Measurements from ENCODE around the gene HS2ST1.

The HS2ST1 gene

GRCh38 chr1:87144316-87144895 lies 230.0 kb downstream of the HS2ST1 start:
- DNase-seq = no peak

DNA sequence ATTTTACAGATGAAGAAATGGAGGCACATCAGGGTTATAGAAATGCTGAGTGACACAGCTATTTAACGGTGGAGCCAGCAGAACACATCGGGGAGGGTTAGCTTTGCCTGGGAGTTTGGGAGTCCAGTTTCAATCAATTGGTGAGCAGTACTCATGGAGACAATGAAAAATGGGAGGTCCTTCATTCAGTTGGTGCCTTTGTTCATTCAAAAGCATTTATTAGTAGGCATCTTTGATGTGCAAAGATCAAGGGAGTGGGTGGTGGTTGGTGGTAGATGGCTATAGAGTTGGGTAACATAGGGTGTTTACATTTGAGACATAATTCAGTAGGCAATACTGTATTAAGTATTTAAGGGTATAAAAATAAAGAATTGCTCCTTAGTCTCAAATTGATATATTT lies 230.5 kb downstream of the HS2ST1 start:
- DNase-seq = no peak

DNA sequence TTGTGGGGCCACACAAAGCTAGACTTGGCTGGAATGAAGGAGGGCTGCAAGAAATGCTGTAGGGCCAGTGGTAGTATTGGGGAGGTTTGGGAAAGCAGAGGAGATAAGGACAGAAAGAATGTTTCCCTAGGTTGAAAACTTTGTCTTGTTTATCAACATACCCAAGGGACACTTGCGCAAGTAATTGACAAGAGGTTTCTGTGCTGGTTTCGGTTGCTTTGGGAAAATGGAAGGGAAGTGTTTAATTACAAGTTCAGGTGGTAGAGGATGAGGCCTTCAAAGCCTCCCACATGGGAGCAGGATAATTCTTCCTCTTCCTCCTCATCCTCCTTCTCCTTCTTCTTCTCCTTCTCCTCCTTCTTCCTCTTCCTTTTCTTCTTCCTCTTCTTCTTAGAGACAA lies 232.1 kb downstream of the HS2ST1 start:
- no peak for DNase-seq

- no peak for DNase-seq
Observed at GRCh38 chr1:87146986-87147385, 232.6 kb downstream of the HS2ST1 start.

DNA sequence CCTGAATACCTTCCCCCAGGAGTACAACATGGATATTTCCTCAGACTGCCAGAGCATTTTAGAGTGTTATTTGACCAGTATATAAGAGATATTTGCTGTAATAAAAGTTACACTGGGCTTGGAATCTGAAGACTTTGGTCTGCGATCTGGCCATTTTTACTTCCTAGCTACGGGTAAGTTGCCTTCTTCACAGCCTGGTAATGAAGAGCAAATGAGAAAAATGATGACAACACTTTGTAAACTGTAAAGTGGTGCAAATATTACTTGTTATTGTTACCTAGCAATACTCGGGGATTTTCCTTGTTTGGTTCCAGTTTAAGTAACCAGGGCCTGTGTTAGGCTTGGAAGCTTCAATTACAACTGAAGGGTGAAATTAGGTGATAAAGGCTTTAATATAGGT lies 233.4 kb downstream of the HS2ST1 start:
- DNase-seq = no peak

GRCh38 chr1:87148661-87149060 lies 234.2 kb downstream of the HS2ST1 start:
- no peak for DNase-seq

GRCh38 chr1:87149241-87150041 lies 235.0 kb downstream of the HS2ST1 start:
- DNase-seq = no peak

GRCh38 chr1:87150143-87150542 lies 235.7 kb downstream of the HS2ST1 start:
- no peak for DNase-seq

DNA sequence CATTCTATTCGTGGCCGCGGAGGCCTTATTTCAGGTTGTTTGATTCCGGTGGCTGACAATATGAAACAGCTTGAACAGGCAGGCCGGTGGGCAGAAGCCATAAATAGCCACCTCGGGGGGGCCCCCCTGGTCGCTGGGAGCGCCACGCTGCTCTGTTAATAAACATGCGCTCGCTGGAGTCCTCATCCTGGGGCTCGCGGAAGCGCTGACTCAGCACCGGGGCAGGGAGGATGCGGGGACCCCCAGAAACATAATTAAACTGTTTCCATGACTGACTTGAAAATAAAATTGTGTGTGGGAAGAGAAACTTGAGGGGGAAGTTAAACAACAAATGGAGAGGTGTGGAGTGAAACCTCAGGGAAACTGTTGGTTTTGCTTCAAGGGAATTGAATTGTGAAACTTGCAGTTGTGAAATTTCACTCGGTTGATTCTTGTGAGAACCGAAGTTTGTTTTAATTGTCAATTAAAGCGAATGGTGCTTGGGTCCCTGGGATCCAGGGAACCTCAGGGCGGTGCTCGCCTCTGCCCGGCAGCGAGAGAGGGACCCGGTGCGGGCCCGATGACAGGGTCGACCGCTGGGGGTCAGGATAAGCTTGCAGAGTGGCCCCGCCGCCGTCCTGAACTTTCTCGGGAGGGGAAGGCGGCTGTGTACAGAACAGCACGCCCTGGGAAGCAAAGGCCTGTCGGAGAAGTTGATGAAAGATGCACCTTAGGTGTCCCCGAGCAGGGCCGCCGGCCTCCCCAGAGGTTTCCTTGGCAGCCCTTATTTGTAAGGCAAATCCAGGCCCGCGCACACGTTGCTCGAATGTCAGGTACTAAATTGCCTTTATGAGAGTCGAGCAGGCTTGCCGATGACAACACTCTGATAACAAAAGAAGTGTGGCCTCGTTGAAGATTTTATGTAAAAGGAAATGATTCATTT lies 237.3 kb downstream of the HS2ST1 start:
- no peak for DNase-seq

- DNase-seq = no peak
Observed at GRCh38 chr1:87154384-87154783, 239.9 kb downstream of the HS2ST1 start.

- no peak for DNase-seq
Observed at GRCh38 chr1:87155170-87155569, 240.7 kb downstream of the HS2ST1 start.

- DNase-seq = no peak
Observed at GRCh38 chr1:87155648-87156047, 241.2 kb downstream of the HS2ST1 start.

DNA sequence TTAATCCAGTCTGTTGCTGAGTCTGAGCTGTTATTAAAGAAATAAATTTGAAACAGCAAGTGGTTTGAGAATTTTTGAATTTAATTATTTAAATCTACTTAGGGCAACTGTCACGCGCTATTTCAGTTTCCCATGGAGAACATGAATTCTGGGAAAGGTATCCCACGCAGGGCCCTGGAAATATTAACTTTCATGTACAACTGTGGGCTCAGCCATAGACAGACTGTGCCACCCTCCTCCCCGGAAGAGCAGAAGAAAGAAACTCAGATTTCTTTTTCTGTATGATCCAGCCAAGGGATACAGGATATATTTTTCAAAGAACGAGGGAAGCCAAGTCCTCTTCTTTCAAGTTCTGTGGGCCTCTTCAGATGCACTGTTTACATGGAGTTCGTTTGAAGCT lies 241.7 kb downstream of the HS2ST1 start:
- DNase-seq = no peak

- DNase-seq = no peak
Observed at GRCh38 chr1:87159378-87159915, 245.0 kb downstream of the HS2ST1 start.
